KOPT-K1 (cell line): Measurements from ENCODE around the gene TTC31.
A peak's percentile ranks its signal among the peaks of the same experiment; 100 is the strongest.

Experiments
- H3K27ac ChIP-seq: fragments of 200-600 bp; sonication (generic); 2 replicates; pipeline ENCODE4 v1.5.1; 2016; ENCODE audit warnings: antibody characterized with exemption, mild to moderate bottlenecking, low read depth, low read length; ENCODE audit not compliant: poor library complexity, severe bottlenecking
- H3K36me3 ChIP-seq: fragments of 200-600 bp; sonication (generic); 2 replicates; pipeline ENCODE4 v1.5.1; 2017; ENCODE audit warnings: antibody characterized with exemption, mild to moderate bottlenecking, low read length, moderate library complexity; ENCODE audit not compliant: insufficient read depth
- H3K9me3 ChIP-seq: fragments of 200-600 bp; sonication (generic); 2 replicates; pipeline ENCODE4 v1.5.1; 2017; ENCODE audit warnings: antibody characterized with exemption, low read length, mild to moderate bottlenecking; ENCODE audit not compliant: insufficient read depth, poor library complexity, severe bottlenecking

Gene TTC31

DNA sequence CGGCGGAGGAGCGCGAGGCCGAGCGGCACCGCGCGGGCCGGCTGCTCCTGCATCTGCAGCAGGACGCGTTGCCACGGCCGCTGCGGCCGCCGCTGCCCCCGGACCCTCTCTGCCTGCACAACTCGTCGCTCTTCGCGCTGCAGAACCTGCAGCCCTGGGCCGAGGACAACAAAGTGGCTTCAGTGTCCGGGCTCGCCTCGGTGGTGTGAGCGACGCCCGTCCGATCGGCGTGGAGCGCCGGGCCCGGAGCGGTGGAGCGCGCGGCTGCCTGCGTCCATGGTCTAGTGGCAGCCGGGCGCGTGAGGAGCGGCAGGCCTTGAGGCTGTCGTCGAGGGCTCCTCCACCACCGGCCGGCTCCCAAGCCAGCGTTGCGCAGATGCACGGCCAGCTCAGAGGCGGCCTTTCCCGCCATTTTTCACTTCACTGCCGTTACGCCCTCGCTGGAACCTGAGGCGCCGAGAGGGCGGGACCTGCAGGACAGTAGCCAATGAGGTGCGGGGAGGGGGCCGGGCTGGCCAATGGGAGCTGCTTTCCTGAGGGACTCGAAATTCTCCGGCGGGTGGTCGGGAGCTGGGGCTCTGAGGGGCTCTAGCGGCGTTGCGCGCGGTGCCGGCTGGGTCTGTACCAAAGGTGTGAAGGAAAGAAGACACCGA, 33.2 kb downstream of the TTC31 start:
- Histone ChIP-seq H3K27ac (no peak overlapping the region), H3K9me3 (no peaks in the 10 kb centered on the region), H3K36me3 (no peaks in the 10 kb centered on the region)

DNA sequence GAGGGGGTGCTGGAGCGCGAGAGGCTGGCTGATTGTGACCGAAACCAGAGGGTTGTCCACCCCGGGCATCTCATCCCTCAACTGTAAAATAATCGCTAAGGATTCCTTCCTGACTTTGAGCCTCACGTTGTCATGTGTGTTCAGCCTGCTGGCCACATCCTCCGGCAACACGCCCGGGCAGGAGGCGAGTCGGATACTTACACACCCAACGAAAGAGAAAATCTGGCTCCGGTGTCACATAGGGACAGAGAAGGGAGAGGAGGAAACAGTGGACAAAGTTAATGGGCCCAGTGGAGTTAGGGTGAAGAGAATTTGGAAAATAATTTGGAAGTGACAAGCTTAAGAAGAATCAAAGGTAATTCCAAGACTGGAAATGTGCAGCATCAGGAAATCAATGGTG, 33.8 kb downstream of the TTC31 start:
- Histone ChIP-seq H3K27ac (no peak overlapping the region), H3K36me3 (no peaks in the 10 kb centered on the region), H3K9me3 (no peaks in the 10 kb centered on the region)

DNA sequence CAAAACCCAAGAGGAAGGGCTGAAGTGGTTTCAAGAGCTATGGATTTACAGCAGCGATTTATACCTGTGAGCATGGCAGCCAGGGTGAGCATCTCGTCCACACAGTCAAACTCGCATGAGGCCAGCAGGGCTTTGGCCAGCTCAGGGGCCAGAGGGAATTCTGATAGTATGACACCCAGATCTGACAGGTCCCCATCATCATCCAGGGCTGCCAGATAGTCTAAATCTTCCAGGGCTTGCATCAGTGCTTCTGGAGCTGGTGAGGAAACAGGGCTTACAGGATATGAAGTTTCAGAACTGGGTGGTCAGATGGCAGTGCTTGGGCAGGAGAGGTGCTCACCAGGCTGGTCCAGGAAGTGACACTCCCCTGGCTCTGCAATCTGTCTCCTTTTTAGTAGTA, 39.6 kb downstream of the TTC31 start:
- H3K9me3 ChIP-seq: no peaks in the 10 kb centered on the region

DNA sequence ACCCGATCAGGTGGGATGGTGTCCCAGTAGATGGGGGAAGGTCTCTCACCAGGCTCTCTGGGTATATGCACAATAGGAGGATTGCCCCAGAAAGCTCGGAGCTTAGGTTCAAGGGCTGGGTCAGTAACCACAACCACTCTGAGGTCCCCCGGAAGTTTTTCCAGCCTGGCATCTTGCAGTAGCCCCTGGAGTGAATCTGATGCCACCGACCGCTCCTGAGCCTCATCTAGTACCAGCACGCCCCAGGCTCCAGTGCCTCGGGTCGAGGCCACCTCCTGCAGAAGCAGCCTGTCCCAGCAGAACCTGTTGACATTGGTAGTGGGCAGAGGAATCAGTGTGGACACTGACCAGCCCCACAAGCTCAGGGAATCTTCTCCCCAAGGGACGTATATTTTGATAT, 41.1 kb downstream of the TTC31 start:
- Histone ChIP-seq H3K27ac (no peak overlapping the region), H3K9me3 (no peaks in the 10 kb centered on the region), H3K36me3 (peaks cover 34% of the 10 kb centered on the region)

More for the DNA sequence above, 39.6 kb downstream of the TTC31 start:
- H3K36me3 ChIP-seq: peaks cover 26% of the 10 kb centered on the region
- H3K27ac ChIP-seq: no peak overlapping the region

DNA sequence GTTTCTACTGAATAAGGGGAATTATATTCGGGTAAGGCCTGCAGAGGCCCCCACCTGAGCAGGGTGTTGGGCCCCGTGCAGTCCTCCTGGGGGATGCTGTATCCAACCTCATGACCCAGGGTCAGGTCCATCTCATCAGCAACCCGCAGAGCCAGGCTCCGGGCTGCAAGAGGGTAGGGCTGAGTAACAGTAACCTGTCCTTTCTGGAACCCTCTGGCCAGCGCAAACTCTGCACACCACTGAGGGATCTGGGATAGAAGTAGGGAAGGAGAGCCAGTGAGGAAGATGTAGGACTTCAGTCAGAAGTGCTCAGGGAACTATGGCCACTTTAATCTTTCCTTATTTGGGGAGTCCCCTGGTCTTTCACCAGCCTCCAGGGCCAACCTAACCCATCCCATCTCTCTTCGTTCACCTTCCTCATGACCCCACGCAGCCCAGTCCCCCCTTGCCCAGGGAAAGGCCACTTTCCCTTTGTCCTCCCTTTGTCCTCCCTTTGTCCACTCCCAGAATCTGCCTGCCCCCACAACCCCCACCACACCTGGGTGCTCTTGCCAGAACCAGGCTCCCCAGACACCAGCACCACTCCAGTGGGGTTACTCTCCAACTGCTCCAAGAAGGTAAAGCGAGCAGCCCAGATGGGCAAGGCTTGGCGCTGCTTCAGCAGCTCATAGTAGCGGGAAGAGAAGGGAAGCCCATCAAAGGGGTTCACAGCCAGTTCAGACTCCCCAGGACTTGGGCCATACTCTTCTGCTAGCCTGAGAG, 42.3 kb downstream of the TTC31 start:
- H3K9me3 ChIP-seq: no peaks in the 10 kb centered on the region
- H3K36me3 ChIP-seq: peaks cover 34% of the 10 kb centered on the region
- no peak overlapping the region for H3K27ac ChIP-seq

DNA sequence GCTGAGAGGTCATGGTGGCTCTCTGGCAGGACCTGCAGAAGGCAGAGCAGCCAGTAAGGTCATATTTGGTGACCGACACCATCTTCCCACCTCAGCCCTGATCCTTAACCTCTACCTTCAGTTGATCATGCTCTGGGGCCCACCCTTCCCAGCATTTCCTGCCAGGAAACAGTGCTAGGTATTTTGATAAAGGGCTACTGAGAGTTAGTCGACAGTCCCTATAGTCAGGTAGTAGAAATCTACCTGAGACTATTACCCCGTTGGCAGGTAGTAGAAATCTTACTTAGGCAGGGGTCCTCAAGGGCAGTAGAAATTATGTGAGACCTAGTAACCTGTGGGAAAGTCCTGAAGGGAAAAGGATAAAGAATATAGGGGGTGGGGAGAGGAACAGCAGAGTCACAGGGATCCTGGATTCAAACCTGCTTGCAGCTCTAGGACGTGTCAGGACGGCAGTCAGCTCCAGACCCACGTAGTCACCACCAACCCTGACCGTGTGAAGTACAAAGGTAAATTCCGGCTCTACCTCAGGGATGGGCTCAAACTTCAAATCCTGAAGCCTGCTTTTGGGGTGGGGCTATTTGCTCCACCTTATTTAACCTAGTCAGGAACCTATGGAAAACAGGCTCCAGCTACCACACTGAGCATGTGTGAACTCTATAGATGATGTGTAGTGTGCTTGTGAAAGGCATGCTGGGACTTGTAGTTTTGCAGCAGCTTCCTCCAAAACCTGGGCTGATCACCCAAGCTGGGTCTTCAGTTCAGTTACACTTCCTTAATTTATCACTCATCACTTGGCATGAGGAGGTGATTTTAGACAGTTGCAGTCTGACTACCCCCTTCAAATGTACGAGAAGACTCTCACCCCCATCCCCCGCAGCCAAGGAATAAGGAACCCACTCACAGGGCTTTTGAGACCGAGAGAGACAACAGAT, 43.1 kb downstream of the TTC31 start, which contains the start of gene DQX1:
TSS of gene DQX1 (minus strand) at position 515 of the 932 bp plus-strand sequence. CDS start at position 13, 502 bp downstream.
- H3K27ac ChIP-seq: no peak within 1 kb of the TSS
- H3K9me3 ChIP-seq: no peaks in the 10 kb centered on the region
- H3K36me3 ChIP-seq: peaks cover 34% of the 10 kb centered on the region

DNA sequence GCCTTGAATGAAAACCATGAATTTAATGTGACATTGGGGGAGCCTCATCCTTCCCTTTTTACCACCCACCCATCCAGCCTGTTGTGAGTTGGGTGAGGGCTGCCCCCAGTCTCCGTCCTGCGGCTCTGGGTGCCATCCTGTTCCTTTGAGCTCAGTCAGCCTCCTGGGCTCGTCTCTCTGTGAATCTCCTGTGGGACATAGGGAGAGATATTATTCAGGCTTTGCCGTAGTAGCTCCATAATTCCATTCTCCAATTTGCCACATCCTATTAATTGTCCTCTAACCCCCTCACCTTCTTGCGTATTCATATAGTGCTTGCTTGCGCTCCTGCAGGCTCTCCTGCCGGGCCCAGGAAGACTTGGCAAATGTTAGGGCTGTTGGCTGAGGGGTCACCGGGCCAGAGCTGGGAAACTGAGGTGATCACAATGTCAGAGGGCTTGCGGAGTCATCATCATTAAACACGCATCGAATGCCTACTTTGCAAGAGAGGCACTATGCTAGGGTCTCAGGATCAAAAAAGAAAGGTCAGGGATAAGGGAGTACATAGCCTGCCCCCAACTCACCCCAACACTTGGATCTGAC, 43.9 kb downstream of the TTC31 start:
- Histone ChIP-seq H3K36me3 (peaks cover 41% of the 10 kb centered on the region), H3K9me3 (no peaks in the 10 kb centered on the region), H3K27ac (no peak overlapping the region)

DNA sequence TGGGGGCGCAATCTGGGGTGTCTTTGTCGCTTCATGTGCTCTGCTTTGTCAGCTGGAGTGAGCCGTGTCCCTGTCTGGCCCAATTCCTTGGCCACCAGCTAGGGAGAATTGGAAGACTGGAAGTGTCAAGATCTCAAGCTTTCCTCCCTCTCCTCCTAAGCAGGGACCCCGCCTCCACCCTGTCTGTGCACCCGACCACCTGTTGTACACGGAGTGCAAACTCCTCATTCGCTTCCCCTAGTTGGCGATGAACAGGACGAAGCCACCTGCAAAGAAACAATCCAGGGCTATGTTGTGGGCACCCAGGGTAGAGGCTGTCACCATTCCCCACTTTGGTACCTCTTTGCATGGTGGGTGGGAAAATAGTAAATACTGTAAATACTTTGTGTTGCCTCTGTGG, 44.9 kb downstream of the TTC31 start:
- Histone ChIP-seq H3K36me3 (peaks cover 51% of the 10 kb centered on the region), H3K27ac (no peak overlapping the region), H3K9me3 (no peaks in the 10 kb centered on the region)

DNA sequence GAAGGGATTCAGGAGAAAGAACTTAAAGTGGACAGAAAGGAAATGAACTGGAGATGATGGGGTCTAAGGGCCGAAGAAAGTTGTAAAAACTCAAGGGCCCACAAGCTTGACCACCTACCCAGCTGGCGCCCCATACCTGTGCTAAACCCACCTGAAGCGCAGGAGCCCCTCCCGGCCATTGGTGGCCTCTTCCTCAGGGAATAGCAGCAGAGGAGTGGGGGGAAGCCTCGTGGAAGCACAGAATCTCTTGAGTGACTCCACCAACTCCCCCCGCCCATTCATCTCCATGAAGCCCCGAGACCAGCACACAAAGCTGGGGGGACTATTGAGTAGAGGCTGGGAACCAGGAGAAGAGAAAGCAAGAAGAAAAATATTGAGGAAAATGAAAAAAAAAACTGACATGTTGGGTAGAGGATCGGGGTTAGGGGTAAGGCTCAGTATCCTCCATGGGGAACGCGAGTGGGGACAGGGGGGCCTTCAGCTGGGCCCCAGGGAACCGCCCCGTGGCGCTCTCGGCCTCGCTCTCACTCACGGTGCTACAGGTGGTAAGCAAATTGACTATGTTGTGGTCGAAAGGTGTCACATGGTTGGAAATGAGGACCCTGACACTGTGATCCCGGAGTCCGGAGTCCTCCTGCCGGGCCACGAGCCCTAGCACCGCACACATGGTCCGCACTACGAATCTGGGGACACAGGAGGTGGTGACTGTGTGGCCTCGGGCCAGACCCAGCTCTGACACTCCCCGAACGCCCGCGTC, 45.9 kb downstream of the TTC31 start:
- Histone ChIP-seq H3K9me3 (no peaks in the 10 kb centered on the region), H3K36me3 (peaks cover 60% of the 10 kb centered on the region), H3K27ac (peak overlapping the region; percentile 91)

DNA sequence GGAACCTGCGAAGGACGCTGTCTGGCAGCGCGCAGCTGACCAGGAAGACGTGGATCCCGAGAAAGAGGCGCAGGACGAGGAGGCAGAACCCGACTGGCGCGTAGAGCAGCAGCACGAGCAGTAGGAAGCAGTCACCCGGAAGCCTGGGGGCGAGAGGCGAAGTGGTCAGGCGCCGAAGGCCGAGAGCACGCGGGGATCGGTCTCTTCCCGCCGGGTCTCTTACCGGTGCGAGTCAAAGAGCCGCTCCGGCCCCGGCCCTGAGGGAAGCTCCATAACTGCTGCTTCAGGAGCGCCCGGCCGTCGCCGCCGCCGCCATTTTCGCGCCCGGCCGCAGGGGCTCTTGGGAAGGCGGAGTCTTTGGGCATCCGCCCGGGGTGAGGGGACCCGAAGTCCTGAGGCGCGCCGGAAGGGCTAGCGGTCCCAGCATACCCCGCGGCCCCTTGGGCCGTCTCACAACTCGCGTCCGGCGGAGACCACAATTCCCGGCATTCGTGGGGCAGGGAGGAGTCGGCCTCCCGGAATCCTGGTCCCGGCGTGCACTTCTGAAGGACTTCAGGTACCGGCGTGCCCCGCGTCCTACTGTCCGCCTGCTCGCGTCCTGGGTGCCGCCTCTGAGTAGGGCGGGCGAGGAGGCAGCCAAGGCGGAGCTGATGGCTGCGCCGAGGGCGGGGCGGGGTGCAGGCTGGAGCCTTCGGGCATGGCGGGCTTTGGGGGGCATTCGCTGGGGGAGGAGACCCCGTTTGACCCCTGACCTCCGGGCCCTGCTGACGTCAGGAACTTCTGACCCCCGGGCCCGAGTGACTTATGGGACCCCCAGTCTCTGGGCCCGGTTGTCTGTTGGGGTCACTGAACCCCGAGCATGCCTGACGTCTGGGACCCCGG, 46.7 kb downstream of the TTC31 start, which contains the start of the genes AUP1 and HTRA2:
TSS of gene AUP1 (minus strand) at position 350 of the 882 bp plus-strand sequence. CDS start at position 273, 77 bp downstream.
TSS of gene HTRA2 (plus strand) at position 577 of the 882 bp plus-strand sequence. CDS start at position 651, 74 bp downstream.
- Histone ChIP-seq H3K27ac (peak within 1 kb of the TSS; percentile 91), H3K36me3 (peaks cover 65% of the 10 kb centered on the region), H3K9me3 (no peaks in the 10 kb centered on the region)

DNA sequence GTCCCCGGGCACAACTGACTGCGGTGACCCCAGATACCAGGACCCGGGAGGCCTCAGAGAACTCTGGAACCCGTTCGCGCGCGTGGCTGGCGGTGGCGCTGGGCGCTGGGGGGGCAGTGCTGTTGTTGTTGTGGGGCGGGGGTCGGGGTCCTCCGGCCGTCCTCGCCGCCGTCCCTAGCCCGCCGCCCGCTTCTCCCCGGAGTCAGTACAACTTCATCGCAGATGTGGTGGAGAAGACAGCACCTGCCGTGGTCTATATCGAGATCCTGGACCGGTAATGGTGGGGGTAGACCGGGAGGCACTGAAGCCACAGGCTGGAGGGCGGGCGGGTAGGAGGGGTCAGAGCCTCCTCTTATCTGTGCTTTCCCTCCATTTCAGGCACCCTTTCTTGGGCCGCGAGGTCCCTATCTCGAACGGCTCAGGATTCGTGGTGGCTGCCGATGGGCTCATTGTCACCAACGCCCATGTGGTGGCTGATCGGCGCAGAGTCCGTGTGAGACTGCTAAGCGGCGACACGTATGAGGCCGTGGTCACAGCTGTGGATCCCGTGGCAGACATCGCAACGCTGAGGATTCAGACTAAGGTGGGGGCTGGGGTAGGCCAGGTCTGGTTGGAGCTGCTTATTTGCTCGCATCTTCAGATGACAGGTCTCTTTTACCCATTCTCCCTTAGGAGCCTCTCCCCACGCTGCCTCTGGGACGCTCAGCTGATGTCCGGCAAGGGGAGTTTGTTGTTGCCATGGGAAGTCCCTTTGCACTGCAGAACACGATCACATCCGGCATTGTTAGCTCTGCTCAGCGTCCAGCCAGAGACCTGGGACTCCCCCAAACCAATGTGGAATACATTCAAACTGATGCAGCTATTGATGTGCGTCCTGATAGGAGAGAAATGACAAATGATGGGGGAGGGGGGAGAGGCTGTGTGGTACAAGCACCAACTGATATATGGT, 47.6 kb downstream of the TTC31 start:
- Histone ChIP-seq H3K9me3 (no peaks in the 10 kb centered on the region), H3K27ac (peak overlapping the region; percentile 91), H3K36me3 (peaks cover 59% of the 10 kb centered on the region)

DNA sequence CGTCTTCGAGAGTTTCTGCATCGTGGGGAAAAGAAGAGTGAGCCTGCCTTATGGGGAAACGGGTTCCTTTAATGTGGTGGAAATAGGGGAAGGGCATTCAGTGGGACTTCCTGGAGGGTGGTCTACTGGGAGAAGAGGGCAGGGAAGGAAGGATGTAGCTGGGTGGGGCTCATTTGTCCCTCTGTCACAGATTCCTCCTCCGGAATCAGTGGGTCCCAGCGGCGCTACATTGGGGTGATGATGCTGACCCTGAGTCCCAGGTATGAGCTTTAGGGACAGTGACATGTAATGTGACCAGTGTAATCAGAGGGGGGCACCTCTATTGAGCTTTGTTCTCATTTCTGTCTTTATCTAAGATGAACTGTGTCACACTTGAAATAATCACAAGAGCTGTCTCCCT, 48.8 kb downstream of the TTC31 start:
- H3K36me3 ChIP-seq: peaks cover 47% of the 10 kb centered on the region
- H3K27ac ChIP-seq: peak overlapping the region; percentile 91
- no peaks in the 10 kb centered on the region for H3K9me3 ChIP-seq
